GM18499 (cell line): ENCODE measurements around the gene GINS2.

Experiments
- ATAC-seq: cut with Tn5 transposase; IDR thresholded peaks from one replicate; pipeline ENCODE4 v1.9.1; 2021; ENCODE audit warnings: moderate number of reproducible peaks; ENCODE audit not compliant: insufficient read depth, unreplicated experiment

Gene GINS2

GRCh38 chr16:85673529-85674417 lies 15.0 kb downstream of the GINS2 start:
- no peak for ATAC-seq

- ATAC-seq: no peak
Observed at GRCh38 chr16:85670840-85671239, 17.9 kb downstream of the GINS2 start.

- no peak for ATAC-seq
Observed at GRCh38 chr16:85668676-85669424, 19.9 kb downstream of the GINS2 start.

- ATAC-seq: no peak
Observed at GRCh38 chr16:85667841-85668413, 20.8 kb downstream of the GINS2 start.

- ATAC-seq: no peak
Observed at GRCh38 chr16:85667261-85667660, 21.5 kb downstream of the GINS2 start.

GRCh38 chr16:85665929-85666328 lies 22.8 kb downstream of the GINS2 start:
- ATAC-seq: no peak

GRCh38 chr16:85665373-85665740 lies 23.4 kb downstream of the GINS2 start:
- no peak for ATAC-seq

- no peak for ATAC-seq
Observed at GRCh38 chr16:85664580-85665372, 24.0 kb downstream of the GINS2 start.

- ATAC-seq: no peak
Observed at GRCh38 chr16:85663891-85664321, 24.8 kb downstream of the GINS2 start.

GRCh38 chr16:85662976-85663830 lies 25.6 kb downstream of the GINS2 start:
- ATAC-seq: no peak

GRCh38 chr16:85662482-85662812 lies 26.3 kb downstream of the GINS2 start:
- no peak for ATAC-seq

GRCh38 chr16:85661740-85662481 lies 26.8 kb downstream of the GINS2 start:
- no peak for ATAC-seq

GRCh38 chr16:85660843-85661739 lies 27.7 kb downstream of the GINS2 start:
- no peak for ATAC-seq

- no peak for ATAC-seq
Observed at GRCh38 chr16:85659805-85660511, 28.8 kb downstream of the GINS2 start.

- no peak for ATAC-seq
Observed at GRCh38 chr16:85659336-85659735, 29.4 kb downstream of the GINS2 start.

- ATAC-seq: no peak
Observed at GRCh38 chr16:85658504-85659326, 30.0 kb downstream of the GINS2 start.
